Endothelial cell of umbilical vein (primary cell): ENCODE data around the gene CCDC197. TPM values are rescaled to one million over a fixed set of nuclear protein-coding genes. Genes with fewer than 3 reads are reported as not detected.

Experiments
- BruUV-seq: library from RNA; stranded (reverse); fragments of 400-500 nt; replicated peaks from 2 replicates; lab custom pipeline; 2021; lab: Mats Ljungman, UMichigan
- CTCF ChIA-PET: fragments of 300-600, 350-600 bp; sonication (Branson Sonifier 250); formaldehyde crosslinking; loops from one replicate; lab custom pipeline; 2021; ENCODE audit warnings: antibody characterized with exemption, inconsistent platforms; lab: Charles Lee
- POLR2A ChIA-PET: fragments of 300-600, 350-600 bp; sonication (Branson Sonifier 250); formaldehyde crosslinking; loops from one replicate; lab custom pipeline; 2021; ENCODE audit warnings: antibody characterized with exemption, inconsistent platforms; lab: Charles Lee
- DNase-seq: peaks from one replicate; pipeline ENCODE4 v3.0.0-alpha.2; 2011; ENCODE audit warnings: low read depth, low spot score
- FAIRE-seq: peaks from 2 replicates; lab custom pipeline; 2011; peaks lifted over from hg19 to GRCh38; lab: Jason Lieb, UNC
- H2AFZ ChIP-seq: 2 replicates; pipeline ENCODE4 v1.6.0; 2012; ENCODE audit warnings: low read depth, low read length, control low read depth, inconsistent platforms
- H3K27ac ChIP-seq: 2 replicates; pipeline ENCODE4 v1.5.1; 2011; ENCODE audit warnings: low read depth, mild to moderate bottlenecking, control low read depth, low read length, moderate library complexity; ENCODE audit not compliant: insufficient read depth
- H3K27me3 ChIP-seq, 2 experiments: 2 replicates each; pipeline versions ENCODE4 v1.6.0 to v1.6.1; 2011; ENCODE audit warnings: low read length in 2 of 2, mixed read lengths in 1 of 2; ENCODE audit not compliant: control insufficient read depth in 2 of 2, insufficient read depth in 2 of 2
- H3K36me3 ChIP-seq, 2 experiments: 2 replicates in 1 of 2; 3 replicates in 1 of 2; pipeline ENCODE4 v1.5.1; 2011; ENCODE audit warnings: low read length in 2 of 2, mild to moderate bottlenecking in 1 of 2, moderate library complexity in 1 of 2; ENCODE audit not compliant: control insufficient read depth in 2 of 2, insufficient read depth in 2 of 2; ENCODE audit errors: extremely low read depth in 1 of 2
- H3K4me1 ChIP-seq: 3 replicates; pipeline ENCODE4 v1.5.1; 2011; ENCODE audit warnings: mild to moderate bottlenecking, low read length; ENCODE audit not compliant: control insufficient read depth, insufficient read depth; ENCODE audit errors: extremely low read depth
- H3K4me2 ChIP-seq: 2 replicates; pipeline ENCODE4 v1.6.1; 2011; ENCODE audit warnings: low read length, control low read depth, mixed read lengths; ENCODE audit not compliant: insufficient read depth
- H3K4me3 ChIP-seq, 3 experiments: fragments of 200-600 bp in 1 of 3; sonication (generic), shearing (Covaris generic) in 1 of 3; replicated peaks in 1 of 3; 2 replicates each; pipeline ENCODE4 v1.5.1; 2011 to 2016; ENCODE audit warnings: control low read depth in 3 of 3, low read length in 3 of 3, mild to moderate bottlenecking in 2 of 3, inconsistent platforms in 1 of 3, low read depth in 1 of 3, moderate library complexity in 1 of 3; ENCODE audit not compliant: insufficient read depth in 1 of 3
- H3K79me2 ChIP-seq: 2 replicates; pipeline ENCODE4 v1.6.0; 2012; ENCODE audit warnings: low read length, inconsistent platforms; ENCODE audit not compliant: control insufficient read depth, insufficient read depth
- H3K9ac ChIP-seq: replicated peaks from 2 replicates; pipeline ENCODE3; 2011; ENCODE audit warnings: low read length, control low read depth; ENCODE audit not compliant: insufficient read depth; ENCODE audit errors: extremely low read depth
- H3K9me1 ChIP-seq: replicated peaks from 3 replicates; pipeline ENCODE4 v1.6.0; 2011; ENCODE audit warnings: mild to moderate bottlenecking, low read length; ENCODE audit not compliant: control insufficient read depth, insufficient read depth; ENCODE audit errors: extremely low read depth
- H3K9me3 ChIP-seq: replicated peaks from 2 replicates; pipeline ENCODE4 v1.5.1; 2012; ENCODE audit warnings: low read length, inconsistent platforms; ENCODE audit not compliant: control insufficient read depth, insufficient read depth
- H4K20me1 ChIP-seq: replicated peaks from 2 replicates; pipeline ENCODE3; 2011; ENCODE audit warnings: mild to moderate bottlenecking, low read length; ENCODE audit not compliant: control insufficient read depth, insufficient read depth; ENCODE audit errors: extremely low read depth
- CTCF ChIP-seq, 2 donors: IDR thresholded peaks; 1 replicate in 1 of 2; 2 replicates in 1 of 2; pipeline ENCODE4 v1.5.1; 2011; ENCODE audit warnings: low read length in 2 of 2, mild to moderate bottlenecking in 2 of 2, moderate library complexity in 2 of 2, control low read depth in 1 of 2, inconsistent platforms in 1 of 2, low read depth in 1 of 2; ENCODE audit not compliant: insufficient read depth in 1 of 2; ENCODE audit errors: extremely low read depth in 1 of 2
- EZH2 ChIP-seq: IDR thresholded peaks from 2 replicates; pipeline ENCODE4 v1.6.1; 2012; ENCODE audit warnings: borderline replicate concordance, low read depth, mild to moderate bottlenecking, moderate library complexity, low read length, inconsistent platforms; ENCODE audit not compliant: severe bottlenecking
- FOS ChIP-seq: IDR thresholded peaks from 2 replicates; pipeline ENCODE4 v1.6.1; 2011; ENCODE audit warnings: mild to moderate bottlenecking, low read length, moderate library complexity, borderline replicate concordance; ENCODE audit not compliant: insufficient read depth
- GATA2 ChIP-seq: IDR thresholded peaks from 2 replicates; pipeline ENCODE4 v1.7.0; 2011; ENCODE audit warnings: low read depth, mild to moderate bottlenecking, moderate library complexity, mixed read lengths, low read length; ENCODE audit not compliant: insufficient read length, insufficient read depth
- JUN ChIP-seq: IDR thresholded peaks from 2 replicates; pipeline ENCODE4 v1.6.1; 2011; ENCODE audit warnings: borderline replicate concordance, low read depth; ENCODE audit not compliant: insufficient read length, insufficient read depth
- MAX ChIP-seq: IDR thresholded peaks from 2 replicates; pipeline ENCODE4 v1.6.1; 2011; ENCODE audit not compliant: insufficient read depth, insufficient read length
- MYC ChIP-seq: IDR thresholded peaks from one replicate; pipeline ENCODE4 v1.6.1; 2011; ENCODE audit warnings: mild to moderate bottlenecking, low read depth, low read length
- POLR2A ChIP-seq: IDR thresholded peaks from 2 replicates; pipeline ENCODE4 v1.6.1; 2012; ENCODE audit warnings: low read depth, mild to moderate bottlenecking, control low read depth, low read length
- POLR2AphosphoS5 ChIP-seq: IDR thresholded peaks from 2 replicates; pipeline ENCODE4 v1.6.1; 2012; ENCODE audit warnings: low read depth, mild to moderate bottlenecking, control low read depth, low read length, moderate library complexity; ENCODE audit not compliant: insufficient read depth
- dilution Hi-C: fragments of 300-500 bp; cut with MboI; formaldehyde crosslinking; loops from one replicate; pipeline ENCODE4 v1.15.0; 2019; ENCODE audit warnings: low sequenced_read_pairs; ENCODE audit not compliant: extremely low pct_ligation_motif_present
- intact Hi-C: fragments of 100-400 bp; cut with micrococcal nuclease; formaldehyde crosslinking; loops from one replicate; pipeline ENCODE4 v1.10.0; 2022
- polyA plus RNA-seq, 4 experiments: library from polyadenylated mRNA; depleted of rRNA in 3 of 4; stranded (reverse) in 3 of 4; unstranded in 1 of 4; fragments of >200 nt; gene quantifications; 2 replicates each; pipeline versions ENCODE4 v1.2.1 to v1.2.3, GENCODE V29; 2011 to 2012; ENCODE audit warnings: missing spikeins in 1 of 4
- total RNA-seq: library from RNA; stranded (reverse); gene quantifications from 2 replicates; pipeline ENCODE4 v1.2.3, GENCODE V29; 2021

CCDC197 gene
- total and polyA plus RNA-seq, 2 donors (not counting 3 experiments of a cell fraction or from before 2014, with no cell fraction given): not detected

- no peak overlapping the region for H3K27ac ChIP-seq
- no peaks in the 10 kb centered on the region for H3K9me3 ChIP-seq
- H2AFZ ChIP-seq: no peak overlapping the region
- no peak for FAIRE-seq
- dilution Hi-C loops: no loop called here
- H3K4me2 ChIP-seq: no peak overlapping the region
- intact Hi-C loops: no loop called here
- no TSS peak for BruUV-seq
- H3K4me3 ChIP-seq: no peak overlapping the region
- no peak overlapping the region for H3K9ac ChIP-seq
- H3K79me2 ChIP-seq: no peaks in the 10 kb centered on the region
- H3K4me1 ChIP-seq: no peaks in the 10 kb centered on the region
- H3K27me3 ChIP-seq: no peaks in the 10 kb centered on the region
- DNase-seq: no peak
- ChIA-PET POLR2A (no interaction called here), CTCF (interaction anchor here (4.7 kb wide), 1 partner anchor 25 kb away, joined by 27 read pairs; no protein-coding TSS in a partner anchor)
- no peaks in the 10 kb centered on the region for H3K36me3 ChIP-seq
- no peaks in the 10 kb centered on the region for H4K20me1 ChIP-seq
- H3K9me1 ChIP-seq: no peaks in the 10 kb centered on the region
- TF ChIP-seq GATA2: no peak
- TF ChIP-seq FOS: no peak
- no peak for TF ChIP-seq EZH2
- TF ChIP-seq CTCF (IDR thresholded peaks at IDR 0.05; ENCODE audit: extremely low read depth in 1 of 2, insufficient read depth in 1 of 2, low read depth in 1 of 2, low read length in 2 of 2): no peak
- no peak for TF ChIP-seq JUN
- no peak for TF ChIP-seq POLR2AphosphoS5
- no peak for TF ChIP-seq MYC
- TF ChIP-seq POLR2A: no peak
- no peak for TF ChIP-seq MAX
Measured at GRCh38 chr14:93964281-93964680, 32.8 kb upstream of the CCDC197 start.
